GM18861 (cell line): ENCODE data around the gene SLC6A13.

Source experiments
- ATAC-seq: cut with Tn5 transposase; IDR thresholded peaks from one replicate; pipeline ENCODE4 v1.9.1; 2021; ENCODE audit not compliant: unreplicated experiment

Gene SLC6A13

GRCh38 chr12:179885-180284, 82.8 kb downstream of the SLC6A13 start:
- ATAC-seq, result no peak

GRCh38 chr12:179131-179884, 83.3 kb downstream of the SLC6A13 start:
- ATAC-seq, result no peak

GRCh38 chr12:178829-179109, 83.9 kb downstream of the SLC6A13 start:
- ATAC-seq, result no peak

GRCh38 chr12:177980-178828, 84.4 kb downstream of the SLC6A13 start:
- no peak for ATAC-seq

- ATAC-seq, result no peak
Measured at GRCh38 chr12:177336-177979, 85.2 kb downstream of the SLC6A13 start.

GRCh38 chr12:176321-177181, 86.1 kb downstream of the SLC6A13 start:
- no peak for ATAC-seq

- ATAC-seq, result no peak
Measured at GRCh38 chr12:175759-176158, 86.9 kb downstream of the SLC6A13 start.

- ATAC-seq, result no peak
Measured at GRCh38 chr12:175250-175649, 87.4 kb downstream of the SLC6A13 start.

GRCh38 chr12:174596-174995, 88.0 kb downstream of the SLC6A13 start:
- ATAC-seq, result no peak

- ATAC-seq, result no peak
Measured at GRCh38 chr12:174124-174523, 88.5 kb downstream of the SLC6A13 start.

GRCh38 chr12:172732-173161, 89.9 kb downstream of the SLC6A13 start:
- no peak for ATAC-seq

- no peak for ATAC-seq
Measured at GRCh38 chr12:171743-172676, 90.6 kb downstream of the SLC6A13 start.

- ATAC-seq, result no peak
Measured at GRCh38 chr12:171276-171675, 91.4 kb downstream of the SLC6A13 start.
